ENCODE results near the gene CAPN5. TPM values are rescaled to one million over a fixed set of nuclear protein-coding genes. Genes with fewer than 3 reads are reported as not detected.

The CAPN5 gene
- total and polyA plus RNA-seq, 2 donors (not counting 1 experiment from before 2014, with no cell fraction given) = 17.5 to 20.4 TPM

GRCh38 chr11:77150836-77151235, 84.1 kb downstream of the CAPN5 start:
- Histone ChIP-seq H3K4me3 (replicated peaks in 1 of 4; ENCODE audit: control extremely low read depth in 1 of 4, insufficient read depth in 1 of 4, low read depth in 3 of 4, low read length in 4 of 4) (no peak overlapping the region), H3K9ac (ENCODE audit: insufficient read depth, low read length) (no peak overlapping the region), H3K27ac (ENCODE audit: insufficient read depth, low read length) (no peak overlapping the region), H3K9me3 (ENCODE audit: control insufficient read depth, insufficient read depth, low read depth, low read length) (no peaks in the 10 kb centered on the region), H3K27me3 (ENCODE audit: control insufficient read depth, insufficient read depth, low read length) (no peaks in the 10 kb centered on the region), H3K79me2 (ENCODE audit: control insufficient read depth, insufficient read depth, low read length) (no peaks in the 10 kb centered on the region), H3K36me3 (ENCODE audit: control insufficient read depth, insufficient read depth, low read length) (no peaks in the 10 kb centered on the region), H3K4me2 (ENCODE audit: extremely low read depth, insufficient read depth, low read length) (no peak overlapping the region), H2AFZ (ENCODE audit: low read length) (no peak overlapping the region), H4K20me1 (ENCODE audit: control insufficient read depth, extremely low read depth, insufficient read depth, low read length) (no peaks in the 10 kb centered on the region), H3K4me1 (ENCODE audit: control insufficient read depth, extremely low read depth, insufficient read depth, low read length) (no peaks in the 10 kb centered on the region)
- no peak for DNase-seq (ENCODE audit: low read depth in 2 of 2)
- TF ChIP-seq CTCF (conservative IDR thresholded peaks at IDR 0.05 in 1 of 2, IDR thresholded peaks at IDR 0.05 in 1 of 2; ENCODE audit: low read depth in 1 of 2, low read length in 2 of 2) (no peak), EZH2 (IDR thresholded peaks at IDR 0.05; ENCODE audit: low read length, missing control alignments) (no peak)

GRCh38 chr11:77151804-77152509, 85.2 kb downstream of the CAPN5 start:
- no peak for TF ChIP-seq CTCF (conservative IDR thresholded peaks at IDR 0.05 in 1 of 2, IDR thresholded peaks at IDR 0.05 in 1 of 2; ENCODE audit: low read depth in 1 of 2, low read length in 2 of 2)
- no peak for TF ChIP-seq EZH2 (IDR thresholded peaks at IDR 0.05; ENCODE audit: low read length, missing control alignments)
- Histone ChIP-seq H2AFZ (ENCODE audit: low read length) (no peak overlapping the region), H3K27ac (ENCODE audit: insufficient read depth, low read length) (no peak overlapping the region), H3K4me2 (ENCODE audit: extremely low read depth, insufficient read depth, low read length) (no peak overlapping the region), H4K20me1 (ENCODE audit: control insufficient read depth, extremely low read depth, insufficient read depth, low read length) (no peaks in the 10 kb centered on the region), H3K4me1 (ENCODE audit: control insufficient read depth, extremely low read depth, insufficient read depth, low read length) (no peaks in the 10 kb centered on the region), H3K9ac (ENCODE audit: insufficient read depth, low read length) (no peak overlapping the region), H3K27me3 (ENCODE audit: control insufficient read depth, insufficient read depth, low read length) (no peaks in the 10 kb centered on the region), H3K4me3 (replicated peaks in 1 of 4; ENCODE audit: control extremely low read depth in 1 of 4, insufficient read depth in 1 of 4, low read depth in 3 of 4, low read length in 4 of 4) (no peak overlapping the region), H3K36me3 (ENCODE audit: control insufficient read depth, insufficient read depth, low read length) (no peaks in the 10 kb centered on the region), H3K79me2 (ENCODE audit: control insufficient read depth, insufficient read depth, low read length) (no peaks in the 10 kb centered on the region), H3K9me3 (ENCODE audit: control insufficient read depth, insufficient read depth, low read depth, low read length) (no peaks in the 10 kb centered on the region)
- DNase-seq (ENCODE audit: low read depth in 2 of 2) = peak in 1 of 2 donors; percentile 72

DNA sequence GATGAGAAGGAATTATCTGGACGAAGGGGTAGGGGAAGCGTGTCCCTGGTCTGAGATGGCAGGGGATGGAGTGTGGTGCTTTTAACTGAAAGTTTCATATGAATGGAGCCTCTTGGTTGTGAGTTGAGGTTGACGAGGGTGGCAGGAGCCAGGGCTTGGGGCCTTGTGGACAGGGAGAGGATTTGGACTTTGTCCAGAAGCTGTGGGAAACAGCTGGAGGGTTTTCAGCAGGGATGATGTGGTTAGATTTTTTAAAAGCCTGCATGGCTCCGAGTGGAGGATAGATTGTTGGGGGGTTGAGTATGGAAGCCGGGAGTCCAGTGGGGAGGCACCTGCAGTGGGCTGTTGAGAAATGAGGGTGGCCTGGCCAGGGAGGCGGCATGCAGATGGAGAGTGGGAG, 86.1 kb downstream of the CAPN5 start:
- H3K4me3 ChIP-seq (replicated peaks in 1 of 4; ENCODE audit: control extremely low read depth in 1 of 4, insufficient read depth in 1 of 4, low read depth in 3 of 4, low read length in 4 of 4) = no peak overlapping the region
- no peak overlapping the region for H3K27ac ChIP-seq (ENCODE audit: insufficient read depth, low read length)
- H3K4me2 ChIP-seq (ENCODE audit: extremely low read depth, insufficient read depth, low read length) = no peak overlapping the region

More for the DNA sequence above, 86.1 kb downstream of the CAPN5 start:
- Histone ChIP-seq H2AFZ (ENCODE audit: low read length) (no peak overlapping the region), H3K27me3 (ENCODE audit: control insufficient read depth, insufficient read depth, low read length) (no peaks in the 10 kb centered on the region), H3K4me1 (ENCODE audit: control insufficient read depth, extremely low read depth, insufficient read depth, low read length) (no peaks in the 10 kb centered on the region), H3K79me2 (ENCODE audit: control insufficient read depth, insufficient read depth, low read length) (no peaks in the 10 kb centered on the region), H3K9me3 (ENCODE audit: control insufficient read depth, insufficient read depth, low read depth, low read length) (no peaks in the 10 kb centered on the region), H4K20me1 (ENCODE audit: control insufficient read depth, extremely low read depth, insufficient read depth, low read length) (no peaks in the 10 kb centered on the region), H3K36me3 (ENCODE audit: control insufficient read depth, insufficient read depth, low read length) (no peaks in the 10 kb centered on the region), H3K9ac (ENCODE audit: insufficient read depth, low read length) (no peak overlapping the region)
- DNase-seq (ENCODE audit: low read depth in 2 of 2) = peak; percentile 23 to 52
- TF ChIP-seq CTCF (conservative IDR thresholded peaks at IDR 0.05 in 1 of 2, IDR thresholded peaks at IDR 0.05 in 1 of 2; ENCODE audit: low read depth in 1 of 2, low read length in 2 of 2) (no peak), EZH2 (IDR thresholded peaks at IDR 0.05; ENCODE audit: low read length, missing control alignments) (no peak)

All from fibroblast of lung (primary cell).